Stimulated activated CD4-positive, alpha-beta T cell treated with anti-CD3 and anti-CD28 coated beads, Interleukin-4, amount 100 ng/mL, for 1 hour (primary cell): ENCODE data around the gene PICK1.
"Not testable (repeated sequence)": the region's sequence is repeated elsewhere in the genome, so short reads cannot be mapped to it uniquely, and the experiment has no call there.

ENCODE experiments used
- DNase-seq: peaks from one replicate; pipeline ENCODE4 v3.0.0-alpha.2; 2020

Gene PICK1

DNA sequence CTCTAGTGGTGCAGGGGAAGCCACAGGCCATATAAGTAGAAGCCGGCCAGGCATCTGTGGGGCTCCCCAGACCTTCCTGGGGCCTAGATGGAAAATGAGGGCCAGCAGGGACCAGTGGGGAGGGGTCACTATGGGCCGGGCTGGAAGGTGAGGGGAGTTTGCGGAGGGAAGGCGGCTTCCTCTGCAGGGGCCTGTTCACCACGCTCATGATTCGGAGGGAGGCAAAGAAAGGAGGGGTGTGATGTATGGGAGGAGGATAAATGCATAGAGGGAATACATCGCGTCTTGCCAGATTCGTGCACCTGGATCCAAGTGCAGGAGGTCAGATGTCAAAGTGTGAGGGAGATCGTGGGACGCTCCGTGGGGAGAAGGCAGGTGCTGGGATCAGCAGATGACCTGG is 19.9 kb downstream of the PICK1 start:
- no peak for DNase-seq

DNA sequence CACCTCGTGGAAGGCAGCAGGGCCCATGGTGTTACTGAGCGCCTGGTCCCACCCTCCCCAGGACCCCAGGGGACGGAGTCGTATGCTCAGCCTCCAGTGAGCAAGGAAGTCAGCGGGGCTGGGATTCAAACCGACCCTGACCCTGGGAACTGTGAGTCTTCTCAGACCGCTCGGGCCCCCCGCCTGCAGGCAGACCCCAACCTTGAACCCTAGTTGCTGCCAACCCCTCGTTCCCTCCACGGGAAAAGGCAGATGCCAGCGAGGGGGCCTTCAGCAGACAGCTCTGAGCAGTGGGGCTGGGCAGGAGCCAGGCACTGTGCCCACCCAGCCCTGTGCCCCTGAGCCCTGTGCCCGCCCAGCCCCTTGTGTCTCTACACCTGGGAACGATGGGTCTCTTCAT is 20.4 kb downstream of the PICK1 start:
- DNase-seq, result no peak

DNA sequence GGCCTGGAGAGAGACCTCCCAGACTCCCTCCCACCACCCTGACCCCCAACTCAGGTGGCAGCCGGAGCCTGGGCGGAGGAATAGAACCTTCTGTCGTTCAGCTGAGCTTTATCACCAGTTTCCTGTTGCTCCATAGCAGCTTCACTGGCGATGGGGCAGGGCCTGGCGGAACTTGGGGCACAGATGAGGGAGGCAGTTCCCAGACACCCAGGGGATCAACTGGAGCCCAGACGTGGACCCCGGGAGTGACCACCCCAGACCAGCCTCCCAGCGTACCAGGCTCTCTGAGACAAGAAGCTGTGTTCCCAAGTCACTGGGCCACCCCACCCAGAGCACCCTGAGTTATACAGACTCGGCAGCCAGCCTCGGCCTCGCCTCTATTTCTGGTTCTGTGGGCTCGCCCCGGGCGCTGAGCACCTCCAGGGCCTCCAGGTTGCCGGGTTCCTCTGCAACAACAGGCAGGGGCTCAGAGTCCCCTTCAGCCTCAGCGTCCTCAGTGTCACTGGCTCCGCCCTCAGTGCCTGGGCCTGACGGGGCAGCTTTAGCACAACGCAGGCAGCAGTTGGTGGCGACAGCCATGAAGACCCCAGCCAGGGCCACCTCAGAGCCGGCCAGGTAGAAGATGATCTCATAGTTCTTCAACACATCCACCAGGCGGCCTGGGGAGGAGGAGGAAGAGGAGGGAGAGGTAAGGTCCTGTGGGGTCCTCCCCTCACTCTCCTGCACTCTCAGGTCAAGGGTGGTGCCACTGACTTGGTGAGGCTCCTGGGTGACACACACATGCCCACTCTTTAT is 21.0 kb downstream of the PICK1 start:
- DNase-seq, result no peak

DNA sequence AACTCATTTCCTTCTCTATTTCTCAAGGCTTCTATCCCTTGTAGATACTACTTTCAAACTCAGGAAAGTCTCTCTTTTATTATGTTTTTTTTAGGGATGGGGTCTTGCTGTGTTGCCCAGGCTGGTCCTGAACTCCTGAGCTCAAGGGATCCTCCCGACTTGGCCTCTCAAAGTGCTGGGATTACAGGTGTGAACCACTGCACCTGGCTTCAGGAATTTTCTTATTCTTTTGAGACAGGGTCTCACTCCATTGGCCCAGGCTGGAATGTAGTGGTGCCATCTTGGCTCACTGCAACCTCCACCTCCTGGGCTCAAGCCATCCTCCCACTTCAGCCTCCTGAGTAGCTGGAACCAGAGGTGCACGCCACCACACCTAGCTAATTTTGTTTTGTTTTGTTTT is 22.0 kb downstream of the PICK1 start:
- not testable (repeated sequence) for DNase-seq

DNA sequence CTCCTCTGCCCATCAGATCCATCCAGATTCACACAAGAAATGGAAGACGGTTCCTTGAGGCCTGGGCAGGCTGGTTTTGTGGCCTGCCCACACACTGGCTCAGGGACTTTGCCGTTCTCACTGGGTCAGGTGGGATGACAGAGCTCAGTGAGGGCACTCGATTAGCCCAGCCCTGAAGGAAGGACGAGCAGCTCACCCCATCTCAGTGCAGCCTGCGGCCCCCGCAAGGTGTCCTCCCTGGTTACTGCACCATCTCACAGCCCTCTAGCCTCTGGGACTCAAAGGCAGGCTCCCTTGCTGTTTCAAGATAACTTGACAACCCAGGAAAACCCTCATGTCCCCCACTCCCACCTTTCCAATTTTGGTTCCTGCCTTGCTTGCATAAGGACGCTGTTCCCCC is 22.6 kb downstream of the PICK1 start:
- no peak for DNase-seq

DNA sequence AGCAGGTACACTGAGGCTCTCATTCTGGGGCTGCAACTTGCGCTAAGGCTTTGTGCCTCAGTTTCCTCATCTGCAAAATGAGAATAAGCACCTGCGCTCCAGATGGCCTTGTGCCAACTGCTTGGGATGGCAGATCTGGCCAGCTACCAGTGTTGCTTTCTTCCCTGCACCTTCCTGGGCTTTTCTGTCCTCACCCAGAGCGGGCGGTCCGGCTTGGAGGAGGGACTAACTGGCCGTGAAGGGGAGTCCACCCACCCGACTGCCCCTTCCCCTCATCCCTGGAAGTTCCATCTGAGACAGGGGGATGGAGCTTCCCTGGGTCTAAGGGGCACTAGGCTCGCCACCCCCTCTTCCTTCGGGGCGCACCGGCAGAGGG is 23.3 kb downstream of the PICK1 start:
- no peak for DNase-seq

DNA sequence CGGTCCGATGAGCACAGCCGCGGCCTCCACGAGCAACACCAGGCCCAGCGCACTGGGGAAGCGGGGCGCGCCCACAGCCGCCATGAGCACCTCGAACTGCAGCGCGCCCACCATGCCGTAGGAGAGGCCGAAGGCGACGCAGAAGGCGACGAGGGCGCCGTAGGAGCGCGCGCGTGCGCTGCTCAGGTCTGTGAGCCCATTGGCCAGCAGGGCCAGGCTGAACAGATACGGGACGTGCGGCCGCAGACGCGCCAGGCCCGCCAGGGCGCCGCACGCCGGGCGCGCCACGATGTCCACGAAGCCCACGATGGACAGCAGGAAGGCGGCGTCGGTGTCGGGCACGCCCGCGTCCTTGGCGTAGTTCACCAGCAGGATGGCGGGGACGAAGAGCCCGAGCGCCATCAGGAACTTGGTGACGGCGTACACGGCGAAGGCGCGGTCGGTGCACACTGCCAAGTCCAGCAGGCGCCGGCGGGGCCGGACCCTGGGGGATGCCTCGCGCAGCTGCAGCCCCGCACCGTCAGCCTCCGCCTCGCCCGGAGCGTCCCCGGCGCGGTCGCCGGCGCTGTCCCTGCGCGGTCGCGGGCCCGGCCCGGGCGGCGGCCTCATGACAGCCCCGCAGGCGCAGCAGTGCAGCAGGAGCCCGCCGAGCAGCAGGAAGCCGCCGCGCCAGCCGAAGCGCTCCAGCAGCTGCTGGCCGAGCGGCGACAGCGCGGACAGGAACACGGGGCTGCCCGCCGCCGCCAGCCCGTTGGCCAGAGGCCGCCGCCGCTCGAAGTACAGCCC is 23.8 kb downstream of the PICK1 start:
- no peak for DNase-seq

DNA sequence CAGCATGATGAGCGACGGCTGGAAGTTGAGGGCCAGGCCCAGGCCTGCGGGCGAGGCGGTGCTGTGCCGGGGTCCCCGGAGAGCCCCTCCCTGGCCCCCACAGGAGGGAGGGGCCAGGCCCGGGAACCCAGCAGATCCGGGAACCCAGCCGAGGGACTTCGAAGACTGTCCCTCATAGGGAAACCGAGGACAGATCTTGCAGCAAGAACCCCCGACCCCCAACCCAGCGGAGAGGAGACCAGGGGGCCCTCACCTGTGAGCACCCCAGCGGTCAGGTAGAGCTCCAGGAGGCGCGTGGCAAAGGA is 24.4 kb downstream of the PICK1 start:
- DNase-seq, result no peak

DNA sequence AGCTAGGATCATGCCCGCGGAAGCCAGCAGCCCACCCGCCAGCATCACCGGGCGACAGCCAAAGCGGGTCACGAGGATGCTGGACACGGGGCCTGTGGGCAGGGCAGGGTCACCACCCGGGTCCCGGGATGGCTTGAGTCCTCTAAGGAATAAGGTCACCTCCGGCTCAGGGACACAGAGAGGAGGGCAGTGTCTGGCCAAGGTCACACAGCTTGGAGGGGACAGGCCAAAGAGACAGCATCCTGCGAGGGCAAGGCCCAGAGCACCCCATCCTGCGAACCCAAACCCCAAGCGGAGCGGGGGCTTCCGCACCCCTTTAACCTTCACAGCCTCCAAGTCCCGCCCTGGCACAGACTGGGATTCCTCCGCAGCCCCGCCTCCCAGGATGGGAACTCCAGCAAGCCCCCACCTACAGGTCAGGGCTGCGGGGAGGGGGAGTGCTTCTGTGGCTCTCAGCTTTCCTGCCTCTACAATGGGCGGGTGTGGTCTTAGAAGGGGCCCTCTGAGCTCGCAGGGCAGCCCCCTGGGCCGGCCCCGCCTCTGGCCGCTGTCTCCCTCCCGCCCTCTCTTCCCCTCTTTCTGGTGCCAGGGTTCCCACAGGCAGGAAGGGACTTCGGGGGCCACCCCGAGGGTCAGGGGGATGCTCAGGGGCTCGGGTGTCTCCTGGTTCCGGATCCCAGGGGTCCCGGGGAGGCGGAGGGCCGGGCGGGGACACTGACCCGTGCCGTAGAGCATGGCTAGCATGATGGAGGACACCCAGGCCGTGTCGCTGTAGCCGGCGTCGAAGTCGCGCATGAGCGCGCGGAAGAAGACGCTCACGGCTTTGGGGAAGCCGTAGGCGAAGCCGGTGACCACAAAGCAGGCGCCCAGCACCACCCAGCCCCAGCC is 25.0 kb downstream of the PICK1 start:
- DNase-seq, result no peak

DNA sequence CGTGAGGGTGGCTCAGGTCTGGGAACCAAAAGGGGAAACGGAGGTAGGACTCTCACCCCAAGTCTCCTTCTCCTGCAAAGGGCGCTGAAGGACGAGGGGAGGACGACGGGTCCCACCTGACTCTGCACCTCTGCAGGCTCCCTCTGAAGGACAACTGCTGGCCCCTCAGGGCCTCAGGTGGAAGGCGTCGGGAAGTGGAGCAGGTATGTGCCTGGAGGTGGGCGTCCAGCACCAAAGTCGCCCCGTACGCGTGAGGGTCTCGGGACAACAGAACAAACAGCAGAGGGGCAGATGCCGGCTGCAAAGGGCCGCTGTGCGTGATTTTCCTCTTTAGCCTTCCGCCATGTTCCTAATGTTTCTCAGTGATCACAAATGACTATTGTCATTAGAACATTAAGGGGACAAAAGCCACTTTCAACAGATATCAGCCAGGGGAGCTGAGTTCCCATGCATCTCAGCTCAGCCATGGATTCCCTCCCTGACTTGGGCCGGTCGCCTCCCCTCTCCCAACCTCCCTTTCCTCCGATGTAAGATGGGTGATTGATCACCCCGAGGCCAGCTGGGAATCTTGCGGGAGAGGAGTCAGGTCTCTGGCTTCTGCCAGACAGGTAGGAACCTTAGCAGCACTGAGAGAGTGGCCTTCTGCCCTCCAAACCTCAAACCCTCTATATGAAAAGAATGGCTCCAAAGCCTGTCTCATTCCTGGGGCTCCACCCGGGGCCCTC is 25.9 kb downstream of the PICK1 start:
- no peak for DNase-seq

DNA sequence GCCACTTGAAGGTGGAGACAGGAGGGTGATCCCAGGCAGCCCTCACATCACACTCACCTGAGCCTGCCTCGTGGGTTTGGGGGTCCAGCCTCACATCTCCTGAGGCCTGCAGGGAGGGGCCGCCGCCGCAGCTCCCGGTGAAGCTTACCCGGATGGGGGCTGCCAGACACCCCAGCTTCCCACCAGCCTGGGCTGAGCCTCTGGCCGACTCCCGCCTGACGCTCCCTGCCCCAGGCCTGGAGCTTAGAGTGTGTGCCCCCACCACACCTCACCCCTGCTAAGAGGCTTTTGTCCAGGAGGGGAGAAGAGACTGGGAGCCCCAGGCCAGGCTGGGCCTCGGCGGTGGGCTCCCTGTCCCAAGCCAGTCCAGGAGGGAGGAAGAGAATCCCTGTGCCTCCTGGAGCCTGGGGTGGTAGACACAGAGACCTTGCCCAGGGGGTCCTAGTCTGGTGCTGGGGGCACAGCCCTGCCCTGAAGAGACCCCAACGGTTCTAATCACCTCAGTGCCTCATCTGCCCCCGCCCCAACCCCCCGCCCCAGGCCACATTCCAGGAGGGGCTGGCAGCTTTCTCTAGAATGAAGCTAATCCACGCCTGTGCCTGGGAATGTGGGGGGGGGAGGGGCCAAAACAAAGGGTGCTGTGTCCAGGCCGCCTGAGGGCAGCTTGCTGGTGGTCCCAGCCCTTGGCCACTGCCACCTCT is 26.9 kb downstream of the PICK1 start, which contains the start of gene SLC16A8:
Gene SLC16A8, minus strand, starts transcription at position 254 of the 701 bp plus-strand sequence. CDS start 1,311 bp downstream, outside the sequence.
- DNase-seq, result no peak

DNA sequence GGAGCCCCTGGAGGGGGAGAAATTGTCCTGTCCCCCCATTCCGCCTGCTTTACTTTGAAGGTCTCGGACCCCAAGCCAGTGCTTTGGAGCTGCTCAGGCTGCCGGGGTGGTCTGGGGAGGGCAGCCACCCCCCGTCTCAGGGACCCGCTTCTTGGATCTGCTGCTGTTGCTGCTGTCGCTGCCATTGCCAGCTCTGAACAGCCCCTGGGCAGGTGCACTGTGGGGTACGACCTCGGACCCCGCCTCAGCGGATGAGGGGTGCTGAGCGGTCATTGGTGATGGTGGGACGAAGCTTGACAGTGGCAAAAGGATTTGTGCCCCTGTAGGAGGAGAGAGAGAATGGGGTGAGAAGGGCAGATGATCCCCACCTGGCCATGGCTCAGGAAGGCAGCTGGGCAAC is 27.9 kb downstream of the PICK1 start:
- no peak for DNase-seq

DNA sequence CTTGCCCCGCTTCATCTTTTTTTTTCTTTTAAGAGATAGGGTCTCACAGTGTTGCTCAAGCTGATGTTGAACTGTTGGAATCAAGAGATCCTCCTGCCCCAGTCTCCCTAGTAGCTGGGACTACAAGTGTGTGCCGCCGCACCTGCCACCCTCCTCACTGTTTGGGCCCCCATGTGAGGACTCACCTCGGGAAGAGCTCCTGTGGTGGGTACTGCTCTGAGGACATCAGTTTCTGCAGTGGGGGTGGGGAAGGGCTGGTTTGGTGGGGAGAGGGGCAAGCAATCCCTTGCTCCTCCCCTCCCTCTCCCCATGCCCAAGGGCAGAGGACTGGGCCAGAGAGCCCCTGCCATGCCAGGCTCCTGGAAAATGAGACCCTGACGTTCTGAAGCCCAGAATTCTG is 28.3 kb downstream of the PICK1 start:
- DNase-seq, result no peak

DNA sequence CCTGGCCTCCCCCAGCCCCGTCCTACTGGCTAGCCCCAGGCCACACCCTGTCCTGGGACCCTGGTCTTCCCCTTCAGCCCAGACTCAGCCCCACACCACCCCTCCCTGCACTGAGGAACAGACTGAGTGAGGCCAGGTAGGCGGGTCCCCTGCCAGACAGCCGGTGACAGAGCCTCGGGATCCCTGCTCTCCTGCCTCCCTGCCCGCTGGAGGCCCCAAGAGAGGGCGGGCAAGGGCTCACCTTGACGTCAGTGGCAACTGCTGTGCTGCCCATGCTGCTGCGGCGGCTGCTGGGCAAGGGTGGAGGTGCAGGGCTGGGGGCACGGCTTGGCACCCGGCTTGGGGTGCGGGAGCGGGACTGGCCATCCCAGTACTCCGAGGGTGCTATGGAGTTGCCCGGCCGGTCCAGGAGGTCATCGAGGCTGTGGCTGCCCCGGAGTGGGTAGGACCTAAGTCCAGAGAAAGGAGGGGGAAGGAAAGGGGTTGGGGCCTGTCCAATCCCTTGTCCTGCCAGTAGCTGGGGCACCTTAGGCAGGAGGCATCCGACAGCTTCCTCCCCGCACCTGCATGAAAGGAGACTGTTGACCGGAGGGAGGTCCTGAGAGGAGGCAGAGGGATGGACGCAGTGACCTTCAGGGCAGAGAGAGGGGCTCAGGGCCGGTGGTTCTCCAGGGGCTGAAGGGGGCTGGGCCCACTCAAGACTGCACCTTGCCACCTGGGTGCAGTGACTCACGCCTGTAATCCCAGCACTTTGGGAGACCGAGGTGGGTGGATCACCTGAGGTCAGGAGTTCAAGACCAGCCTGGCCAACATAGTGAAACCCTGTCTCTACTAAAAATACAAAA is 29.0 kb downstream of the PICK1 start:
- DNase-seq, result no peak

DNA sequence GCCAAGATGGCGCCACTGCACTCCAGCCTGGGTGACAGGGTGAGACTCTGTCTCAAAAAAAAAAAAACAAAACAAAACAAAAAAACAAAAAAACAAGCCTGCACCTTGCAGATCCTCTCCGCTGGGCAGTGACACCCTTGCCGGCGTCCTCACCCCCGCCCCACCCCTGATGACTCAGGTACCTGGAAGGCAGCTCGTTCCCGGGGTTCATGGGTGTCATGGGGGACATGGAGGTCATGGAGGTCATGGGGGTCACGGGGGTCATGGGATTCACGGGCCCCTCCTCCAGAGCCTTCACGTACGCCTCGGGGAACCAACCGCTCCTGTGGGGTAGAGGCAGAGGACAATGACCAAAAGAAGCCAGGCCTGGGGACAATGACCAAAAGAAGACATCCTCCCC is 29.7 kb downstream of the PICK1 start:
- no peak for DNase-seq

DNA sequence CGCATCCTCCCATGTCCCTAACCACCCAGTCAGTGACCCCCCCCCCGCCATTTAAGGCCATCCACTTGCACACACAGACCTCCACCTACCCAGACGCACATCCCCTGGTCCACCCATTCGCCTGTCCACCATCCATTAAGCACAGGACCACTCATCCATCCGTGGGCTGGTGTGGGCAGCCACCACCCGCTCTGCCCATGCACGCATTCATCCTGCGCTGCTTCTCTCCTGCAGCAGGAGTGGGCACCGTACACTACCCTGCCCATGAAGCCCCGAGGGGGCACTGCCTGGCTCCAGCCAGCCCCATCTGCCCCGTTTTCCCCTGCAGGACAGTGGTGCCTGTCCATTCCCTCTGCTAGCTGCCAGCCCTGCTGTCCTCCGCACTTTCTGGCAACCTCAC is 30.7 kb downstream of the PICK1 start:
- no peak for DNase-seq

DNA sequence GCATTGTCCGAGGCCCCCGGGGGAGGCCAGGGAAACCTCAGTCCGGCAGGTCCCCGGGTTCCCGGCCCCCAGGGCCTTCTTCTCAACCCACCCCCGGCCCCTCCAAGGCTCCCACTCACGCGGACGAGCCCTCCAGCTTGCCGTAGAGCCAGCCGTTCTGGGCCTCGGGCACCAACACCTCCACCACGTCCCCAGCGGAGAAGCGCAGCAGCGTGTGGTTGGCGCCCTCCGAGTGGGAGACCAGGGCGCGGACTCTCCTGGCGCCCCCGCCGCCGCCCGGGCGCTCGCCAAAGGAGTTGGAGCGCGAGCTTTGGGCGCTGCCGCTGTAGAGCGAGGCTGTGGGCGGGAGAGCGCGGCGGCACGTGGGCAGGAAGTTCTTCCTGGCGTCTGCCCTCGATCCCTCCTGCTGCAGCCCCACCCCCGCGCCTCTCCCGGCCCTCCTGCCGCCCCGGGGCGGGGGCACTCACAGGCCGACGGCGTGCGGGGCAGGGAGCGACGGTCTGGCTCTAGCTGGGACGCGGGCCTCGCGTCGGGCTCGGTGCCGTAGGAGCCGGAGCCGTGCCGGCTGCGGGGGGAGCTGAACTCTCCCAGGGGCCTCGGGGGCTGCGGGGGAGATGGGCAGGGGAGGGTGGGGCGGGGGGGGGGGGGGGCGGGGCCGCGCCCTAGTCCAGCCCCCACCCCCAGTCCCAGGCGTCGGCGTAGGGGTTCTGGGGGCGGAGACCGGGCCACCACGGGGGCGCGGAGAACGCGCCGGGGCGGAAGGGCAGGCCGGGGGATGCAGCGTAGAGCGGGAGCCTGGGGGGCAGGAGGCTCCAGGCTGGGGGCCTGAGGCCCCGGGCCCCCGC is 31.6 kb downstream of the PICK1 start:
- no peak for DNase-seq

DNA sequence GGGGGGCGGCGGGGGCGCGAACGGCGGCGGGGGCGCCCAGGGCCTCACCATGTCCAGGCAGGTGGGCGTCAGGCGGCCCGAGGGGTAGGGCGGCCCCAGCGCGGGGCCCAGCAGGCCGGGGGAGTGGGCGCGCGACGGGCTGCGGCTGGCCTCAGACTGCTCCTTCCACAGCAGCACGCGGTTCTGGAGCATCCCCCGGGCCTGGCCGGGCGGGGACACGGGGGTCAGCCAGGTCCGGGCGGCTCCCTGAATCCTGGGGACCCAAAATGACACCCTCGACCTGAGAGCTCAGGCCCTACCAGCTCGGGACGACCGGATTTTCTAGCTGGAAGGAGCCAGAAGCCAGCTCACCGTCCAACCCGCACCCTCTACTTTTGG is 32.3 kb downstream of the PICK1 start:
- DNase-seq, result no peak

DNA sequence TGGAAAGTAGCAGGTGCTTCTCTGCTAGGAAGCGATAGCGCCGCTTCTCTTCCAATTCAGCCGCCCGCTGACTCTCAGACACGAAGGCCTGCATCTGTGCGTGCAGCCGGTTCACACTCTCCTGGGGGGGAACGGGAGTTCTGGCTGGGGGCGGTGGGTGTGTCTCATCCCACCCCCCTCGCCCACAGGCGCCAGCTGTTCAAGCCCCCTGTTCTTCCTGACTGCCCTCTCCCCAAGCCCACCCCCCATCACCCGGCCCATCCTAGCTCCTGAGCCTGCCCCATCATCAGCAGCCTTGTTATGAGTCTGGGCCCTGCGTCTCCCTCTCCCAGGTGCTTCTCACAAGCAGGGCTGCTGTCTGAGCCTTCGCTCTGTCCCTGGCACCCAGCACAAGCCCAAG is 39.9 kb downstream of the PICK1 start:
- DNase-seq, result no peak
